ENCODE data around the gene XRCC5. TPM values are rescaled to one million over a fixed set of nuclear protein-coding genes. Genes with fewer than 3 reads are reported as not detected.

XRCC5 gene
- total and polyA plus RNA-seq, 2 donors, result 113 to 390 TPM

GRCh38 chr2:216117561-216118340 lies 8.6 kb downstream of the XRCC5 start:
- H3K4me3 ChIP-seq (ENCODE audit: low read length in 2 of 2), result no peak overlapping the region
- H3K9me3 ChIP-seq (ENCODE audit: control insufficient read depth in 2 of 2, insufficient read depth in 1 of 2, low read length in 1 of 2), result no peaks in the 10 kb centered on the region
- no peak for DNase-seq (ENCODE audit: low read depth in 6 of 9, low spot score in 9 of 9)
- peaks cover 3 to 11% of the 10 kb centered on the region in 2 donors for H3K4me1 ChIP-seq (ENCODE audit: control insufficient read depth in 2 of 2, insufficient read depth in 2 of 2, low read length in 2 of 2)
- H3K27ac ChIP-seq (ENCODE audit: low read depth in 1 of 2, low read length in 1 of 2), result no peak overlapping the region
- peaks cover 50 to 88% of the 10 kb centered on the region in 2 donors for H3K36me3 ChIP-seq (ENCODE audit: control insufficient read depth in 2 of 2, insufficient read depth in 2 of 2, low read length in 1 of 2)
- 90% methylated on average over 4 of the region's 4 CpGs for WGBS
- no peaks in the 10 kb centered on the region for H3K27me3 ChIP-seq (ENCODE audit: control insufficient read depth in 2 of 2, insufficient read depth in 1 of 2, low read length in 1 of 2)

- DNase-seq (ENCODE audit: low read depth in 6 of 9, low spot score in 9 of 9), result no peak
- 96% methylated on average over 1 of the region's 1 CpG for WGBS
- Histone ChIP-seq H3K27me3 (ENCODE audit: control insufficient read depth in 2 of 2, insufficient read depth in 1 of 2, low read length in 1 of 2) (no peaks in the 10 kb centered on the region), H3K9me3 (ENCODE audit: control insufficient read depth in 2 of 2, insufficient read depth in 1 of 2, low read length in 1 of 2) (no peaks in the 10 kb centered on the region), H3K36me3 (ENCODE audit: control insufficient read depth in 2 of 2, insufficient read depth in 2 of 2, low read length in 1 of 2) (peaks cover 44 to 87% of the 10 kb centered on the region in 2 donors), H3K4me1 (ENCODE audit: control insufficient read depth in 2 of 2, insufficient read depth in 2 of 2, low read length in 2 of 2) (peaks cover 3 to 11% of the 10 kb centered on the region in 2 donors), H3K27ac (ENCODE audit: low read depth in 1 of 2, low read length in 1 of 2) (no peak overlapping the region), H3K4me3 (ENCODE audit: low read length in 2 of 2) (no peak overlapping the region)
Observed at GRCh38 chr2:216118474-216118873, 9.3 kb downstream of the XRCC5 start.

- peaks cover 3 to 9% of the 10 kb centered on the region in 2 donors for H3K4me1 ChIP-seq (ENCODE audit: control insufficient read depth in 2 of 2, insufficient read depth in 2 of 2, low read length in 2 of 2)
- H3K36me3 ChIP-seq (ENCODE audit: control insufficient read depth in 2 of 2, insufficient read depth in 2 of 2, low read length in 1 of 2), result peaks cover 42 to 87% of the 10 kb centered on the region in 2 donors
- H3K27me3 ChIP-seq (ENCODE audit: control insufficient read depth in 2 of 2, insufficient read depth in 1 of 2, low read length in 1 of 2), result no peaks in the 10 kb centered on the region
- WGBS, result 88% methylated on average over 2 of the region's 2 CpGs
- H3K9me3 ChIP-seq (ENCODE audit: control insufficient read depth in 2 of 2, insufficient read depth in 1 of 2, low read length in 1 of 2), result no peaks in the 10 kb centered on the region
- DNase-seq (ENCODE audit: low read depth in 6 of 9, low spot score in 9 of 9), result no peak
- H3K27ac ChIP-seq (ENCODE audit: low read depth in 1 of 2, low read length in 1 of 2), result no peak overlapping the region
- no peak overlapping the region for H3K4me3 ChIP-seq (ENCODE audit: low read length in 2 of 2)
Observed at GRCh38 chr2:216119146-216119545, 10.0 kb downstream of the XRCC5 start.

- Histone ChIP-seq H3K36me3 (ENCODE audit: control insufficient read depth in 2 of 2, insufficient read depth in 2 of 2, low read length in 1 of 2) (peaks cover 42 to 91% of the 10 kb centered on the region in 2 donors), H3K4me3 (ENCODE audit: low read length in 2 of 2) (no peak overlapping the region), H3K9me3 (ENCODE audit: control insufficient read depth in 2 of 2, insufficient read depth in 1 of 2, low read length in 1 of 2) (no peaks in the 10 kb centered on the region), H3K27me3 (ENCODE audit: control insufficient read depth in 2 of 2, insufficient read depth in 1 of 2, low read length in 1 of 2) (no peaks in the 10 kb centered on the region), H3K27ac (ENCODE audit: low read depth in 1 of 2, low read length in 1 of 2) (no peak overlapping the region), H3K4me1 (ENCODE audit: control insufficient read depth in 2 of 2, insufficient read depth in 2 of 2, low read length in 2 of 2) (peaks cover 3 to 5% of the 10 kb centered on the region in 2 donors)
- peak in 2 of 9 donors; percentile 20 to 52 for DNase-seq (ENCODE audit: low read depth in 6 of 9, low spot score in 9 of 9)
- WGBS, result 60% methylated on average over 3 of the region's 3 CpGs
Observed at GRCh38 chr2:216119986-216120385, 10.8 kb downstream of the XRCC5 start.

- H3K4me3 ChIP-seq (ENCODE audit: low read length in 2 of 2), result no peak overlapping the region
- H3K27ac ChIP-seq (ENCODE audit: low read depth in 1 of 2, low read length in 1 of 2), result no peak overlapping the region
- WGBS, result 93% methylated on average over 3 of the region's 3 CpGs
- H3K9me3 ChIP-seq (ENCODE audit: control insufficient read depth in 2 of 2, insufficient read depth in 1 of 2, low read length in 1 of 2), result no peaks in the 10 kb centered on the region
- peaks cover 47 to 98% of the 10 kb centered on the region in 2 donors for H3K36me3 ChIP-seq (ENCODE audit: control insufficient read depth in 2 of 2, insufficient read depth in 2 of 2, low read length in 1 of 2)
- DNase-seq (ENCODE audit: low read depth in 6 of 9, low spot score in 9 of 9), result no peak
- H3K27me3 ChIP-seq (ENCODE audit: control insufficient read depth in 2 of 2, insufficient read depth in 1 of 2, low read length in 1 of 2), result no peaks in the 10 kb centered on the region
- no peaks in the 10 kb centered on the region for H3K4me1 ChIP-seq (ENCODE audit: control insufficient read depth in 2 of 2, insufficient read depth in 2 of 2, low read length in 2 of 2)
Observed at GRCh38 chr2:216121255-216121654, 12.1 kb downstream of the XRCC5 start.

GRCh38 chr2:216126943-216127342 lies 17.8 kb downstream of the XRCC5 start:
- Histone ChIP-seq H3K4me3 (ENCODE audit: low read length in 2 of 2) (no peak overlapping the region), H3K27ac (ENCODE audit: low read depth in 1 of 2, low read length in 1 of 2) (no peak overlapping the region), H3K4me1 (ENCODE audit: control insufficient read depth in 2 of 2, insufficient read depth in 2 of 2, low read length in 2 of 2) (no peaks in the 10 kb centered on the region), H3K9me3 (ENCODE audit: control insufficient read depth in 2 of 2, insufficient read depth in 1 of 2, low read length in 1 of 2) (no peaks in the 10 kb centered on the region), H3K27me3 (ENCODE audit: control insufficient read depth in 2 of 2, insufficient read depth in 1 of 2, low read length in 1 of 2) (no peaks in the 10 kb centered on the region), H3K36me3 (ENCODE audit: control insufficient read depth in 2 of 2, insufficient read depth in 2 of 2, low read length in 1 of 2) (peaks cover 23 to 97% of the 10 kb centered on the region in 2 donors)
- 97% methylated on average over 5 of the region's 5 CpGs for WGBS
- DNase-seq (ENCODE audit: low read depth in 6 of 9, low spot score in 9 of 9), result no peak

GRCh38 chr2:216130346-216130971 lies 21.3 kb downstream of the XRCC5 start:
- no peak overlapping the region for H3K27ac ChIP-seq (ENCODE audit: low read depth in 1 of 2, low read length in 1 of 2)
- WGBS, result 96% methylated on average over 6 of the region's 6 CpGs

DNA sequence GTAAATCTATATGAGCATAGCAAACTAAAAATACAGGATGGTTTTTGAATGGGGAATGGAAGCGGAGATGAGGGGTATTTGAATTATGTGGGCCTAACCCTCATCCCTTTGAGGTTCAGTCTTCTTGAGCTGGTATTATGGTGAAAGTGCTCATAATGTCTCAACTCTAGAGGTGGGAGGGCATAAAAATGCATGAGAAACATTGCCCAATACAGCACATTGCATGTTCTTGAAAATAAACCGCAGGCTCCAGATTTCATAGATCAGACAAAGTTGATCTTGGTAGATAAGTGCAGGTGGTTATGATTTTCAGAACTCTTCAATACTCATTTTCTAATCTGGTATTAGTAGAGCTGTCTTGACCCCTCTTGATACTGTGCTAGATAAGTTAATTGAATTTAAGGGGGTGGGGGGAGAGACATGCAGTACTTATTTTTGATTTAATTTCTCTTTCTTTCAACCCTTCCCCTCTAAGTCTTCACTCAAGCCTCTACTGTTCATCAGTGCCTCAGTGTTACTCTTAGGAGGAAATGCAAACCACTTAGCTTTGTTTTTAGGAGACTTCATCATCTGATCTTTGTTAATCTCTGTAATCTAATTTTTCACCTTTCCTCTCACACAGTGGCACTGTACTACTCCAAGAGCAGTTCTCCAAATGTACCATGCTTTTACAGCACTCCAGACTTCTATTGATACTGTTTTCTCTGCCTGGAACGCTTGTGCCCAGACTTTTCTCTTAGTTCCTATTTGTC lies 22.2 kb downstream of the XRCC5 start:
- H3K27ac ChIP-seq (ENCODE audit: low read depth in 1 of 2, low read length in 1 of 2), result no peak overlapping the region
- WGBS, result 95% methylated on average over 3 of the region's 3 CpGs
- H3K4me1 ChIP-seq (ENCODE audit: control insufficient read depth in 2 of 2, insufficient read depth in 2 of 2, low read length in 2 of 2), result no peaks in the 10 kb centered on the region

More at GRCh38 chr2:216130346-216130971, 21.3 kb downstream of the XRCC5 start:
- Histone ChIP-seq H3K4me3 (ENCODE audit: low read length in 2 of 2) (no peak overlapping the region), H3K4me1 (ENCODE audit: control insufficient read depth in 2 of 2, insufficient read depth in 2 of 2, low read length in 2 of 2) (no peaks in the 10 kb centered on the region), H3K36me3 (ENCODE audit: control insufficient read depth in 2 of 2, insufficient read depth in 2 of 2, low read length in 1 of 2) (peaks cover 44 to 98% of the 10 kb centered on the region in 2 donors), H3K9me3 (ENCODE audit: control insufficient read depth in 2 of 2, insufficient read depth in 1 of 2, low read length in 1 of 2) (no peaks in the 10 kb centered on the region), H3K27me3 (ENCODE audit: control insufficient read depth in 2 of 2, insufficient read depth in 1 of 2, low read length in 1 of 2) (no peaks in the 10 kb centered on the region)
- no peak for DNase-seq (ENCODE audit: low read depth in 6 of 9, low spot score in 9 of 9)

GRCh38 chr2:216132585-216132984 lies 23.4 kb downstream of the XRCC5 start:
- Histone ChIP-seq H3K4me3 (ENCODE audit: low read length in 2 of 2) (no peak overlapping the region), H3K36me3 (ENCODE audit: control insufficient read depth in 2 of 2, insufficient read depth in 2 of 2, low read length in 1 of 2) (peaks cover 53 to 95% of the 10 kb centered on the region in 2 donors), H3K4me1 (ENCODE audit: control insufficient read depth in 2 of 2, insufficient read depth in 2 of 2, low read length in 2 of 2) (no peaks in the 10 kb centered on the region), H3K27ac (ENCODE audit: low read depth in 1 of 2, low read length in 1 of 2) (peak overlapping the region in 1 of 2 donors; percentile 27), H3K9me3 (ENCODE audit: control insufficient read depth in 2 of 2, insufficient read depth in 1 of 2, low read length in 1 of 2) (no peaks in the 10 kb centered on the region), H3K27me3 (ENCODE audit: control insufficient read depth in 2 of 2, insufficient read depth in 1 of 2, low read length in 1 of 2) (no peaks in the 10 kb centered on the region)
- no peak for DNase-seq (ENCODE audit: low read depth in 6 of 9, low spot score in 9 of 9)

More for the DNA sequence above, 22.2 kb downstream of the XRCC5 start:
- Histone ChIP-seq H3K4me3 (ENCODE audit: low read length in 2 of 2) (no peak overlapping the region), H3K27me3 (ENCODE audit: control insufficient read depth in 2 of 2, insufficient read depth in 1 of 2, low read length in 1 of 2) (no peaks in the 10 kb centered on the region), H3K36me3 (ENCODE audit: control insufficient read depth in 2 of 2, insufficient read depth in 2 of 2, low read length in 1 of 2) (peaks cover 46 to 95% of the 10 kb centered on the region in 2 donors), H3K9me3 (ENCODE audit: control insufficient read depth in 2 of 2, insufficient read depth in 1 of 2, low read length in 1 of 2) (no peaks in the 10 kb centered on the region)
- no peak for DNase-seq (ENCODE audit: low read depth in 6 of 9, low spot score in 9 of 9)
